Islet of Langerhans (tissue), 1 donor: Measurements from ENCODE around the gene PYY.
"Not testable (repeated sequence)": the region's sequence is repeated elsewhere in the genome, so short reads cannot be mapped to it uniquely, and the experiment has no call there.

ENCODE experiments used
- FAIRE-seq: peaks from one replicate; lab custom pipeline; 2011; peaks lifted over from hg19 to GRCh38; lab: Jason Lieb, UNC

PYY gene

GRCh38 chr17:43953746-43954145, at the start of gene PYY:
Gene PYY, minus strand, starts transcription at chr17:43953940. Its CDS starts 457 bp downstream, at chr17:43953483.
- FAIRE-seq, result no peak

GRCh38 chr17:44002141-44002848, 48.6 kb upstream of the PYY start:
- no peak for FAIRE-seq

- no peak for FAIRE-seq
These were observed 47.8 kb upstream of the PYY start for GRCh38 chr17:44001461-44001920.

GRCh38 chr17:44000871-44001460, 47.2 kb upstream of the PYY start:
- FAIRE-seq, result no peak

GRCh38 chr17:44000141-44000860, 46.6 kb upstream of the PYY start:
- FAIRE-seq, result no peak

GRCh38 chr17:43999024-43999423, 45.3 kb upstream of the PYY start:
- no peak for FAIRE-seq

GRCh38 chr17:43998552-43998951, 44.8 kb upstream of the PYY start:
- no peak for FAIRE-seq

GRCh38 chr17:43997180-43997579, 43.4 kb upstream of the PYY start:
- FAIRE-seq, result not testable (repeated sequence)

- no peak for FAIRE-seq
These were observed 41.4 kb upstream of the PYY start for GRCh38 chr17:43995150-43995471.

GRCh38 chr17:43994272-43995149, 40.8 kb upstream of the PYY start:
- FAIRE-seq, result no peak

- FAIRE-seq, result no peak
These were observed 38.9 kb upstream of the PYY start for GRCh38 chr17:43992641-43993040.

GRCh38 chr17:43988301-43988700, 34.6 kb upstream of the PYY start:
- FAIRE-seq, result no peak

- no peak for FAIRE-seq
These were observed 33.6 kb upstream of the PYY start for GRCh38 chr17:43987131-43988021.

GRCh38 chr17:43986225-43986981, 32.7 kb upstream of the PYY start:
- FAIRE-seq, result no peak

GRCh38 chr17:43984521-43984920, 30.8 kb upstream of the PYY start:
- no peak for FAIRE-seq

GRCh38 chr17:43983515-43984411, 30.0 kb upstream of the PYY start:
- no peak for FAIRE-seq

- FAIRE-seq, result no peak
These were observed 29.4 kb upstream of the PYY start for GRCh38 chr17:43983196-43983514.

- FAIRE-seq, result no peak
These were observed 28.4 kb upstream of the PYY start for GRCh38 chr17:43982171-43982570.

- FAIRE-seq, result no peak
These were observed 25.9 kb upstream of the PYY start for GRCh38 chr17:43979671-43980070.

GRCh38 chr17:43979011-43979410, 25.3 kb upstream of the PYY start:
- no peak for FAIRE-seq
